B cell (primary cell): Measurements from ENCODE around the gene RSPH6A. TPM values are rescaled to one million over a fixed set of nuclear protein-coding genes. Genes with fewer than 3 reads are reported as not detected.

Source experiments
- ATAC-seq: fragments of 200-7000 bp; cut with Tn5 transposase; one replicate; pipeline ENCODE4 v1.10.0; 2021; ENCODE audit warnings: low read depth, mild to moderate bottlenecking, moderate number of reproducible peaks, moderate library complexity
- CTCF ChIA-PET: fragments of 350-600 bp; sonication (Branson Sonifier 250); formaldehyde crosslinking; loops from one replicate; lab custom pipeline; 2021; ENCODE audit warnings: antibody characterized with exemption, inconsistent platforms; lab: Charles Lee
- POLR2A ChIA-PET: fragments of 350-600 bp; sonication (Branson Sonifier 250); formaldehyde crosslinking; loops from one replicate; lab custom pipeline; 2021; ENCODE audit warnings: antibody characterized with exemption; lab: Charles Lee
- DNase-seq: peaks from one replicate; pipeline ENCODE4 v3.0.0; 2013
- H2AFZ ChIP-seq: 2 replicates; pipeline ENCODE4 v1.6.1; 2012; ENCODE audit warnings: mild to moderate bottlenecking, low read depth, low read length; ENCODE audit not compliant: insufficient read depth, poor library complexity, severe bottlenecking
- H3K27ac ChIP-seq, 2 donors: 1 replicate in 1 of 2; 2 replicates in 1 of 2; pipeline ENCODE4 v1.5.1; 2012 to 2013; ENCODE audit warnings: low read length in 2 of 2, mild to moderate bottlenecking in 2 of 2, moderate library complexity in 1 of 2
- H3K27me3 ChIP-seq, 4 experiments: fragments of 200-600 bp in 1 of 4; sonication (generic) in 1 of 4; replicated peaks in 1 of 4; 1 replicate in 2 of 4; 2 replicates in 2 of 4; pipeline versions ENCODE4 v1.6.1 to v1.7.0; 2013 to 2016; ENCODE audit warnings: low read length in 3 of 4, mild to moderate bottlenecking in 2 of 4, mixed read lengths in 1 of 4, moderate library complexity in 1 of 4; ENCODE audit not compliant: insufficient read depth in 4 of 4, control insufficient read depth in 3 of 4; ENCODE audit errors: control extremely low read depth in 1 of 4
- H3K36me3 ChIP-seq, 2 experiments: replicated peaks in 1 of 2; 1 replicate in 1 of 2; 2 replicates in 1 of 2; pipeline versions ENCODE4 v1.6.1 to v1.7.1; 2013; ENCODE audit warnings: low read length in 1 of 2; ENCODE audit not compliant: insufficient read depth in 2 of 2, control insufficient read depth in 1 of 2; ENCODE audit errors: control extremely low read depth in 1 of 2, extremely low read depth in 1 of 2
- H3K4me1 ChIP-seq, 2 donors: fragments of 200-600 bp in 1 of 2; sonication (generic) in 1 of 2; 1 replicate in 1 of 2; 2 replicates in 1 of 2; pipeline versions ENCODE4 v1.5.1 to v1.6.1; 2013 to 2017; ENCODE audit warnings: low read length in 2 of 2; ENCODE audit not compliant: control insufficient read depth in 2 of 2, insufficient read depth in 2 of 2
- H3K4me2 ChIP-seq: replicated peaks from 2 replicates; pipeline ENCODE3; 2012; ENCODE audit warnings: mild to moderate bottlenecking, low read depth, low read length; ENCODE audit not compliant: poor library complexity, severe bottlenecking
- H3K4me3 ChIP-seq, 5 experiments: fragments of 200-600 bp in 1 of 5; sonication (generic) in 1 of 5; 1 replicate in 3 of 5; 2 replicates in 2 of 5; pipeline versions ENCODE4 v1.5.1 to v1.7.0; 2011 to 2016; ENCODE audit warnings: low read length in 4 of 5, mild to moderate bottlenecking in 4 of 5, low read depth in 2 of 5, control low read depth in 1 of 5, moderate library complexity in 1 of 5; ENCODE audit not compliant: insufficient read depth in 1 of 5; ENCODE audit errors: control extremely low read depth in 1 of 5, extremely low read depth in 1 of 5
- H3K79me2 ChIP-seq: fragments of 200-600 bp; sonication (generic); one replicate; pipeline ENCODE4 v1.6.0; 2016; ENCODE audit warnings: low read length; ENCODE audit not compliant: control insufficient read depth, insufficient read depth
- H3K9ac ChIP-seq: fragments of 200-600 bp; sonication (generic); 2 replicates; pipeline ENCODE4 v1.6.1; 2017; ENCODE audit warnings: mild to moderate bottlenecking, low read length, moderate library complexity
- H3K9me3 ChIP-seq, 3 donors: one replicate each; pipeline versions ENCODE4 v1.6.1 to v1.7.1; 2013; ENCODE audit warnings: low read length in 2 of 3; ENCODE audit not compliant: control insufficient read depth in 2 of 3, insufficient read depth in 1 of 3; ENCODE audit errors: control extremely low read depth in 1 of 3
- H4K20me1 ChIP-seq: 2 replicates; pipeline ENCODE4 v1.6.0; 2012; ENCODE audit warnings: mild to moderate bottlenecking, low read length; ENCODE audit not compliant: insufficient read depth, control insufficient read depth, poor library complexity, severe bottlenecking
- H3K27ac Mint-ChIP-seq: one replicate; pipeline ENCODE4 v1.8.0; 2021; ENCODE audit warnings: mixed read lengths
- H3K27me3 Mint-ChIP-seq: one replicate; pipeline ENCODE4 v1.8.0; 2021; ENCODE audit warnings: mixed read lengths
- H3K4me1 Mint-ChIP-seq: one replicate; pipeline ENCODE4 v1.8.0; 2021; ENCODE audit warnings: mixed read lengths
- H3K4me3 Mint-ChIP-seq: one replicate; pipeline ENCODE4 v1.8.0; 2021; ENCODE audit warnings: mixed read lengths
- H3K9me3 Mint-ChIP-seq: one replicate; pipeline ENCODE4 v1.8.0; 2022; ENCODE audit warnings: mixed read lengths; ENCODE audit not compliant: insufficient read depth
- EZH2 ChIP-seq: IDR thresholded peaks from 2 replicates; pipeline ENCODE4 v1.6.1; 2012; ENCODE audit warnings: borderline replicate concordance, low read depth, mild to moderate bottlenecking, moderate library complexity, low read length; ENCODE audit not compliant: insufficient read depth, poor library complexity, severe bottlenecking
- WGBS: methylation state at CpG from one replicate; pipeline ENCODE4 v1.1.5; 2013; ENCODE audit warnings: missing lambda C conversion rate; ENCODE audit not compliant: insufficient coverage; 5-methylcytosine and 5-hydroxymethylcytosine counted together
- intact Hi-C: fragments of 100-400 bp; cut with micrococcal nuclease; formaldehyde crosslinking; loops from one replicate; pipeline ENCODE4 v1.10.0; 2022
- polyA plus RNA-seq: library from polyadenylated mRNA; depleted of rRNA; stranded (reverse); fragments of >200 nt; gene quantifications from 2 replicates; pipeline ENCODE4 v1.2.3, GENCODE V29; 2012
- total RNA-seq, 2 donors: library from RNA; stranded (reverse); fragments of 120-200 nt in 1 of 2; gene quantifications; 1 replicate in 1 of 2; 2 replicates in 1 of 2; pipeline versions ENCODE4 v1.2.3 to v1.2.4, GENCODE V29; 2013 to 2022
- TF ChIP-seq, protein P1 (sequence below): fragments of 200-600 bp; IDR thresholded peaks from one replicate; pipeline ENCODE4 v1.8.0; 2022; ENCODE audit warnings: antibody characterized with exemption, mild to moderate bottlenecking

The RSPH6A gene
- total and polyA plus RNA-seq, 2 donors (not counting 1 experiment from before 2014, with no cell fraction given): 0.03 to 0.62 TPM

DNA sequence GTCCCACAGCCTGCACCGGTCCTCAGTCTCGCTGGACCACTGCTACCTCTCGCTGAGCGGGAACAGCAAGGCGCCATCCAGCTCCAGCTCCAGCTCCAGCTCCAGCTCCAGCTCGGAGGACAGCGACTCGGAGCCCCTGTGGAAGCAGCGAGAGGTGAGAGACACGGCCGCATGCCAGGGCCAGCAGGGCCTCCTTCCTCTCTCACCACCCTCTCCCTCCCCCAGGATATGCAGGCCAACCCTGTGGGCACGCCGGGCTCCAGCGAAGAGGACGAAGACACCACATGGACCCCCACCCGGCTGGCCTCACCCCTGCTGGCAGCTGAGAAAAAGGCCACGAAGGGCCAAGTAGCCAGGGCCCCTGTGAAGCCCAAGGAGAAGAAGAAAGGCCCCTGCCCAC lies 53.4 kb downstream of the RSPH6A start:
- H3K4me1 Mint-ChIP-seq: no peaks in the 10 kb centered on the region

DNA sequence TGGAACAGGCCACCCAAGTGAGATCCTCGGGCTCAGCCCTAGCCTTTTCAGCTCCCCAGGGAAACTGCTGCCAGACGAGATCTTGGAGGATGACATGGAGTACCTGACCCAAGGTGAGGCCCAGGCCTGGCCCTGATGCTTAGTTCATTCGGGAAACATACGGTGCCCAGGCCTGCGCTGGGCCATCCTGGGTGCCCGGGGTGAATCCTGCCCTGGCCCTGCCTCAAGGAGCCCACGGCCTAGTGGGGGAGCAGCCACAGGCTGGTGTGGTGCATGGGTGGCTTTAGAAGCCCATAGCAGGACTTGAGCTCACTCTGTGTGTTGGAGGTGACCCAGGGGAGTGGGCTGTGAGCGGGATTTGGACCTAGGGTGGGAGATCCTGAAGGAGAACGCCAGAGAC lies 56.2 kb downstream of the RSPH6A start:
- H3K4me1 Mint-ChIP-seq: no peaks in the 10 kb centered on the region
- Histone ChIP-seq H2AFZ (no peak overlapping the region), H3K4me3 (no peak overlapping the region), H3K9ac (no peak overlapping the region), H3K79me2 (no peaks in the 10 kb centered on the region), H3K9me3 (no peaks in the 10 kb centered on the region), H3K4me1 (no peaks in the 10 kb centered on the region), H3K27me3 (peaks cover 0 to 9% (median 0%) of the 10 kb centered on the region in 4 experiments), H3K27ac (no peak overlapping the region), H3K36me3 (no peaks in the 10 kb centered on the region), H3K4me2 (no peak overlapping the region), H4K20me1 (no peaks in the 10 kb centered on the region)
- ChIA-PET POLR2A (interaction anchor here (0.6 kb wide), 1 partner anchor 229 kb away, joined by 3 read pairs; no protein-coding TSS in a partner anchor), CTCF (no interaction called here)
- no peak for TF ChIP-seq EZH2
- TF ChIP-seq, protein P1, sequence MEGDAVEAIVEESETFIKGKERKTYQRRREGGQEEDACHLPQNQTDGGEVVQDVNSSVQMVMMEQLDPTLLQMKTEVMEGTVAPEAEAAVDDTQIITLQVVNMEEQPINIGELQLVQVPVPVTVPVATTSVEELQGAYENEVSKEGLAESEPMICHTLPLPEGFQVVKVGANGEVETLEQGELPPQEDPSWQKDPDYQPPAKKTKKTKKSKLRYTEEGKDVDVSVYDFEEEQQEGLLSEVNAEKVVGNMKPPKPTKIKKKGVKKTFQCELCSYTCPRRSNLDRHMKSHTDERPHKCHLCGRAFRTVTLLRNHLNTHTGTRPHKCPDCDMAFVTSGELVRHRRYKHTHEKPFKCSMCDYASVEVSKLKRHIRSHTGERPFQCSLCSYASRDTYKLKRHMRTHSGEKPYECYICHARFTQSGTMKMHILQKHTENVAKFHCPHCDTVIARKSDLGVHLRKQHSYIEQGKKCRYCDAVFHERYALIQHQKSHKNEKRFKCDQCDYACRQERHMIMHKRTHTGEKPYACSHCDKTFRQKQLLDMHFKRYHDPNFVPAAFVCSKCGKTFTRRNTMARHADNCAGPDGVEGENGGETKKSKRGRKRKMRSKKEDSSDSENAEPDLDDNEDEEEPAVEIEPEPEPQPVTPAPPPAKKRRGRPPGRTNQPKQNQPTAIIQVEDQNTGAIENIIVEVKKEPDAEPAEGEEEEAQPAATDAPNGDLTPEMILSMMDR: no peak
- H3K4me3 Mint-ChIP-seq: no peak overlapping the region
- peaks cover 13% of the 10 kb centered on the region for H3K27me3 Mint-ChIP-seq
- DNase-seq (no peak), ATAC-seq (no peak)
- no peaks in the 10 kb centered on the region for H3K9me3 Mint-ChIP-seq
- WGBS: 92% methylated on average over 7 of the region's 9 CpGs
- intact Hi-C loops: no loop called here
- H3K27ac Mint-ChIP-seq: no peak overlapping the region

More for the DNA sequence above, 53.4 kb downstream of the RSPH6A start:
- H3K9me3 ChIP-seq: no peaks in the 10 kb centered on the region
- no peak overlapping the region for H3K4me2 ChIP-seq
- CTCF ChIA-PET: no interaction called here
- no peak overlapping the region for H2AFZ ChIP-seq
- TF ChIP-seq, protein P1: no peak
- TF ChIP-seq EZH2: no peak
- peaks cover 0 to 28% (median 2%) of the 10 kb centered on the region in 4 experiments for H3K27me3 ChIP-seq
- WGBS: 88% methylated on average over 17 of the region's 17 CpGs
- Mint-ChIP-seq H3K27me3 (peaks cover 17% of the 10 kb centered on the region), H3K4me3 (no peak overlapping the region), H3K9me3 (no peaks in the 10 kb centered on the region), H3K27ac (no peak overlapping the region)
- H3K4me3 ChIP-seq: no peak overlapping the region
- H3K9ac ChIP-seq: no peak overlapping the region
- H3K36me3 ChIP-seq: no peaks in the 10 kb centered on the region
- POLR2A ChIA-PET: no interaction called here
- intact Hi-C loops: no loop called here
- ATAC-seq (no peak), DNase-seq (no peak)
- H3K27ac ChIP-seq: no peak overlapping the region
- H3K79me2 ChIP-seq: no peaks in the 10 kb centered on the region
- H3K4me1 ChIP-seq: no peaks in the 10 kb centered on the region
- no peaks in the 10 kb centered on the region for H4K20me1 ChIP-seq
